ENCODE results near the gene GPR158. TPM values are rescaled to one million over a fixed set of nuclear protein-coding genes. Genes with fewer than 3 reads are reported as not detected.
"Not testable (repeated sequence)": the region's sequence is repeated elsewhere in the genome, so short reads cannot be mapped to it uniquely, and the experiment has no call there.

GPR158 gene
- total RNA-seq, 2 donors from 2014 or later: 0.05 TPM; not detected in 1

- DNase-seq (no peak), ATAC-seq (peak in 1 of 2 donors; percentile 81)
- intact Hi-C loops (cut with DNase I): no loop called here
Measured at GRCh38 chr10:25382029-25382810, 207.4 kb downstream of the GPR158 start.

DNA sequence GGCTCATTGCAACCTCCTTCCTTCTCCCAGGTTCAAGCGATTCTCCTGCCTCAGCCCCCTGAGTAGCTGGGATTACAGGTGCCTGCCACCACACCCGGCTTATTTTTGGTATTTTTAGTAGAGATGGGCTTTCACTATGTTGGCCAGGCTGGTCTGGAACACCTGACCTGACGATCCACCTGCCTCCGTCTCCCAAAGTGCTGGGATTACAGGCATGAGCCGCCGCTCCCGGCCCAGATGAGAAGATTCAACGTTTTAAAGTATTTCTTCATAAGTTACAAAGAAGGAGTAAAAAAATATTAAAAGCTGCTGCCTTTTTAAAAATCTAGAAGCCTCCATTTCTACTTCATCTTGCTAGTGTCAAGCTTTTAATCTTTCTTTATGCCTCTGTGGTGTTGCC lies 208.1 kb downstream of the GPR158 start:
- intact Hi-C loops (cut with DNase I); DNase-seq; ATAC-seq: not testable (repeated sequence)

- intact Hi-C loops (cut with DNase I): no loop called here
- ATAC-seq: no peak
- DNase-seq: no peak
Measured at GRCh38 chr10:25383686-25384085, 208.9 kb downstream of the GPR158 start.

GRCh38 chr10:25384618-25385017 lies 209.8 kb downstream of the GPR158 start:
- no peak for ATAC-seq
- intact Hi-C loops (cut with DNase I): no loop called here

DNA sequence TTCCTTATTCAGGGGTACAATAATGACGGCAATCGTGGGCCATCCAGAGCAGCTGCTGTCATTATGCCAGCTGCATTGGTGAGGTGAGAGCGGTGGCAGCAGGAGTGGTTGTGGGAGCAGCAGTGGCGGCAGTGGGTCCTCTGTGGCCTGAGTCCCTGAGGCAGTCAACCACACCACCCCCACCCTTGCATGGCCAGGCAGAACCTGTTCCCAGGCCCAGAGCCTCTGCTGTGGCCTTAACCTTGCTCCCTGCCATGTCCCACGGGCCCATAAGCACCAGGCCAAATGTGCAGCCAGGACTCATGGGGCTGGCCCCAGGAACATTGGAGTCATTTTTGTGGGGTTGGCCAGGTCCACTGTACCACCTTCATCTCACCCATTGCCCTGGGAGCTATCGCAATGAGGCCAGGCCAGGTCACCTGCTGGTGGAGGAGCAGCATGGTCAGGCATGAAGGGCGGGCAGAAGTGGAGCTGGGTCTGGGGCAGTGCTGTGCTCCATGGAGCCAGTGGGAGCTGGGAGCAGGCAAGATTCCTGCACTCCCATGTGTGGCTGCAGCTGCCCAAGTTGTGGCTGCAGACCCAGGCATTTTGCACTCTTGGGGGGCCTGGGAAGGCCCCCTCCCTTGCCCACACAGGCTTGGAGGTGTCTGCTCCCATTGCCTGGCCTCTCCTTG lies 213.5 kb downstream of the GPR158 start:
- intact Hi-C loops (cut with DNase I): no loop called here
- DNase-seq: no peak
- no peak for ATAC-seq

More at GRCh38 chr10:25384618-25385017, 209.8 kb downstream of the GPR158 start:
- DNase-seq: no peak

GRCh38 chr10:25388862-25389206 lies 214.0 kb downstream of the GPR158 start:
- no peak for ATAC-seq
- no peak for DNase-seq
- intact Hi-C loops (cut with DNase I): no loop called here

GRCh38 chr10:25390733-25391132 lies 215.9 kb downstream of the GPR158 start:
- intact Hi-C loops (cut with DNase I): no loop called here
- DNase-seq: no peak

DNA sequence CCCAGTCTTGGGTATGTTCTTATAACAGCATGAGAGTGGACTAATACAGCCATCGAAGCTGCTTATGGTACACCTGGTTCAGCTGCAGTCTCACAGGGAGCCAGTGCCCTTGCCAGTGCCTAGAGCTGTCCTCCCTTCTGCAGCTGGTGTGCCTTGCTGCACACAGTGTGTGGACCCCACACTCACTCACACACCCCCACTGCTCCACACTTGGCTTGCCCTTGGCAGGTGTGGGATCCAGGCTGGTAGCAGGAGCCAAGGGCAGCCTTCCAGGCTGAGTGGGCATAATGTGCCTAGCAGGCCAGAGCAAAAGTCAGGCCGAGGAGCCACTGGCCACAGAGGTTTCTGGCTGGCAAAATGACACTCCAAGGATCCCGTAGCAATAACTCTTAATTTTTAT lies 217.3 kb downstream of the GPR158 start:
- ATAC-seq (no peak), DNase-seq (no peak)
- intact Hi-C loops (cut with DNase I): no loop called here

More at GRCh38 chr10:25390733-25391132, 215.9 kb downstream of the GPR158 start:
- ATAC-seq: no peak

- intact Hi-C loops (cut with DNase I): no loop called here
- no peak for ATAC-seq
- no peak for DNase-seq
Measured at GRCh38 chr10:25393621-25394020, 218.8 kb downstream of the GPR158 start.

GRCh38 chr10:25398680-25399079 lies 223.9 kb downstream of the GPR158 start:
- intact Hi-C loops (cut with DNase I): no loop called here
- no peak for ATAC-seq
- no peak for DNase-seq

GRCh38 chr10:25405871-25406270 lies 231.1 kb downstream of the GPR158 start:
- no peak for ATAC-seq
- intact Hi-C loops (cut with DNase I): no loop called here
- no peak for DNase-seq

- no peak for DNase-seq
- intact Hi-C loops (cut with DNase I): no loop called here
- ATAC-seq: no peak
Measured at GRCh38 chr10:25417611-25418010, 242.8 kb downstream of the GPR158 start.

GRCh38 chr10:25425776-25426175 lies 251.0 kb downstream of the GPR158 start:
- intact Hi-C loops (cut with DNase I): no loop called here
- no peak for DNase-seq
- ATAC-seq: no peak

DNA sequence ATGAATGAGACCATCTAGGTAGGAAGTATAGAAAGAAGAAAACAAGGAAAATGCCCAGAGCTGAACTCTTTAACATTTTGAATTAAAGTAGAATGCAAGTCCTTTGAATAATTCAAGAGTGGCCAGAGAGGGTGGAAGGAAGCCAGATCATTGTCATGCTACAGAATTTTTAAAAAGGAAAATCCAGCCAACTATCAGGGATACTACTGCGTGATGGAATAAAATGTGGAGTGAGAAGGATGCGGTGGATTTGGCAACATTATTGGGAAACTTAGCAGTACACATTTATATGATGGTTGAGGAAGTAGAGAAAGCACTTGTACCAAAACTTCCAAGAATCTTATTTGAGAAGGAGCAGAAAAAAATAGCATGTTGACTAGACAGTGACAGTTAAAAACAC lies 261.6 kb downstream of the GPR158 start:
- no peak for DNase-seq
- no peak for ATAC-seq
- intact Hi-C loops (cut with DNase I): no loop called here

- intact Hi-C loops (cut with DNase I): no loop called here
- peak; percentile 54 to 86 for ATAC-seq
Measured at GRCh38 chr10:25441270-25441669, 266.5 kb downstream of the GPR158 start.

DNA sequence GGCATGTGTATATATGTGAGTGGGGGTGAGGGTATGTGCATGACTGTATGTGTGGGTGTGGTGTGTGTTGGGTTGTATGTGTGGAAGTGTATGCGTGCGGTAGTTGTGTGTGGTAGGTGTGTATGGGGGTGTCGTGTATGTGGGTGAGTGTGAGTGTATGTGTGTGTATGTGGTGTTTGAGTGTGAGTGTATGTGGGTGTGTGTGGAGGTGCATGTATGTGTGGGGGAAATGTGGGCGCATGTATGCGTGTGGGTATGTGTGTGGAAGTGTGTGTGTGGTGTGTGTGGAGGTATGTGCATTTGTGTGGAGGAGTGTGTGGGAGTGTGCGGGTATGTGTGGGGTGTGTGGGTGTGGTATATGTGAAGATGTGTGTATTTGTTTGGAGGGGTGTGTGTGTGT lies 269.5 kb downstream of the GPR158 start:
- no peak for DNase-seq
- no peak for ATAC-seq
- intact Hi-C loops (cut with DNase I): no loop called here

More at GRCh38 chr10:25441270-25441669, 266.5 kb downstream of the GPR158 start:
- DNase-seq: no peak

DNA sequence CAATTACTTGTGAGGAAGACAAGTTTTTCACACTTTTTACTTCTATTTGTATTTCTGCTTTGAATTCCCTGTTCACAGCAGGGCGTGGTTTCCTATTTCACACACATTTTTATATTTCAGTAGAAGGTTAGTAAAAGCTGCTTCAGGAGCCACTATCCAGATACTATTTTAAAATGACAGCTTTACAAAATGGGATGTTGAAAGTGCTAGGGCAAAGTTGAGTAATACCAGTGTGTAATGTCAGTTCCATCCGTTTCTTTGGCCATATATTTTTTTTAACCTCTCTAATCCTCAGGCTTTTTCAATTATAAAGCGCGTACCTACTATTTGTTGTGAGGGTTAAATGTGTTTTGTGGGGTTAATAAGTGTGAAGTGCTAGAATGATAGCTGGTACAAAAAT lies 276.6 kb downstream of the GPR158 start:
- ATAC-seq: no peak

DNA sequence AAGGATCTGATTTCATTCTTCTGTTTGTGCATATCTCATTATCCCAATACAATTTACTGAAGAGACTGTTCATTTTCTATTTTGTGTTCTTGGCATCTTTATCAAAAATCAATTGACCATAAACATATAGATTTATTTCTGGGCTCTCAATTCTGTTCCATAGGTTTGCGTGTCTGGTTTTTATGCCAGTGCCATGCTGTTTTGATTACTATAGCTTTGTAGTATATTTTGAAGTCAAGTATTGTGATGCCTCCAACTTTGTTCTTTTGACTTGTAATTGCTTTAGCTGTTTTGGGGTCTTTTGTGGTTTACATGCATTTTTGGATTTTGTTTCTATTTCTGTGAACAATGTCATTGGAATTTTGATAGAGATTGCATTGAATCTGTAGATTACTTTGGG lies 278.8 kb downstream of the GPR158 start:
- intact Hi-C loops (cut with DNase I): no loop called here
- DNase-seq (no peak), ATAC-seq (no peak)

More for the DNA sequence above, 276.6 kb downstream of the GPR158 start:
- no peak for DNase-seq
- intact Hi-C loops (cut with DNase I): no loop called here

GRCh38 chr10:25455980-25456567 lies 281.3 kb downstream of the GPR158 start:
- no peak for DNase-seq
- intact Hi-C loops (cut with DNase I): no loop called here
- ATAC-seq: peak in 1 of 2 donors; percentile 49

DNA sequence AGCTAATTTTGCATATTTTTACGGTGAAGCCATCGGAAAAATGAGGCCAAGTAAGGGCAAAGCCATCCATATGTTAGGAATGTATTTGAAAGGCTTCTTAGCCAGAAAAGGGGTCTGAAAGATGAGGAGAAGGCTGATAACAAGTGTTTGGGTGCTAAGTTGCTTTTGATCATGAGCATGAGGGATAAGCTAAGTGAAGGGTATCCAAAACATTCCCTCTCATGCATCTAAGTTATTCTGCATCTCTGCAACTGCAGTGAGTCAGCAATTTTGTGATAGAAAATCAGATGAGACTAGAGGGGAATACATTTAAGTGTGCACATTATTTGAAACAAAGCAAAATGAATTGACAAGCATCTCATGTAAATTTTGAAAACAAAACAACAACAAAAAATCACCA lies 282.8 kb downstream of the GPR158 start:
- DNase-seq: no peak
- intact Hi-C loops (cut with DNase I): no loop called here
- ATAC-seq: no peak
